ENCODE results near the gene KCTD4.

The KCTD4 gene

GRCh38 chr13:45178349-45179162, 22.3 kb downstream of the KCTD4 start:
- DNase-seq (ENCODE audit: low read depth, low spot score) = no peak

DNA sequence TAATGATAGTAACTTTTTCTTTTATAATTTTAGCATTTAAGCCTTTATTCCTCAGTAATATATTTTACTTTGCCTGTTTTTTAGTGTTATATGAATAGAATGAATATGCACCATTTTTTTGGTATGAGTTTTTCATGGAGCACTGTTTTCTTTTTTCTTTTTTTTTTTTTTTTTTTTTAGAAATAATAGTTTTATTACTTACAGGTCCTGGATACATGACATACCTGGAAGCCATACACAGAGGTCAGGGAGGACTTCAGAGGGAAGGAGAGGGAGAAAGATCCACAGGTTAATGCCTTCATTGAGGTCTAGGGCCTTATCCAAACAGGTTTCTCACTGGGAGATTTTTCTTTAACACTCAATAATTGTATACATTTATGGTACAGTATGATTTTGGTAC, 26.4 kb downstream of the KCTD4 start:
- DNase-seq (ENCODE audit: low read depth, low spot score) = no peak

DNA sequence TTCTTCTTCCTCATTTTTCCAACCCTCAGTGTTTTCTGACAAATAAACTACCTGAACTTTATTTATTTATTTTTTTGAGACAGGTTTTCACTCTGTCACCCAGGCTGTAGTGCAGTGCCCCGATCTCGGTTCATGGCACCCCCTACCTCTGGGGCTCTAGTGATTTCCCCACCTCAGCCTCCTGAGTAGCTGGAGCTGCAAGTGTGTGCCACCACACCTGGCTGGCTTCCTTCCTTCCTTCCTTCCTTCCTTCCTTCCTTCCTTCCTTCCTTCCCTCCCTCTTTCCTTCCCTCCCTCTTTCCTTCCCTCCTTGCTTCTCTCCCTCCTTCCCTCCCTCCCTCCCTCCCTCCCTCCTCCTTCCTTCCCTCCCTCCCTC, 32.3 kb downstream of the KCTD4 start:
- DNase-seq (ENCODE audit: low read depth, low spot score) = no peak

DNA sequence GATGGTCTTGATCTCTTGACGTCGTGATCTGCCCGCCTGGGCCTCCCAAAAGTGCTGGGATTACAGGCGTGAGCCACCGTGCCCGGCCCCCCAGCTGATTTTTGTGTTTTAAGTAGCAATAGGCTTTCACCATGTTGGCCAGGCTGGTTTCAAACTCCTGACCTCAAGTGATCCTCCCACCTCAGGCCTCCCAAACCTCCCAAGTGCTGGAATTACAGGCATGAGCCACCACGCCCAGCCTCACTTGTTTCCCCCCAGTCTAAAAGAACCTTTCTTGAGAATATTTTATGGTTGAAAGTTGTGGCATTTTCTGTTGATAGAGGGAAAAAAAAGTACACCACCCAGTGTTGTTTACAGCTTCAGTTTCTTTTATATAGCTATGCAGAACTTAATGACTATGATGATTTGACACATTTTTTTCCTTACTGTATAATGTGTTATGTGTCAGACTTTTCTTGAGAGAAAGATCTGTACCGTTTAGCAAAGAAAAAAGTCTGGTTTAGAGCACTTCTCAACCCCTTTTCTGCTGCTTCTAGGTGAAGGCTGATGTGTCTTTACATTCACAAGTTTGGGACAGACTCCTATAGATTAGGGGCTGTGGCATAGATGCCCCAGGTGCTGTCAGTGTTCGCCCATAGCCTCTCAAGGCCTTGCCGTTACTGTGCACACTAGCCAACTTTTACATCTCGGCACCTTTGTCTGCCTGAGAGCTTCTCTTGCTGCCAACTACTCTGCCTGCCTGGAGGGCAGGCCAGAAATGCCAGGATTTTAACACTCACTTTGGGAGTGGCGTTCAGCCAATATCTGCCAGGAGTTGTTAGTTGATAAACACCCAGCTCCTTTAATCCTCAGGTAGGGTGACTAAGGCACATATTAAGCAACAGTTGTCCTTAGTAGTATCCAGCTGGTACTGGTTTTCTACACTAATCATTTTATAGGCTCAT, 33.0 kb downstream of the KCTD4 start:
- DNase-seq (ENCODE audit: low read depth, low spot score) = no peak

GRCh38 chr13:45166858-45167257, 34.0 kb downstream of the KCTD4 start:
- DNase-seq (ENCODE audit: low read depth, low spot score) = no peak

DNA sequence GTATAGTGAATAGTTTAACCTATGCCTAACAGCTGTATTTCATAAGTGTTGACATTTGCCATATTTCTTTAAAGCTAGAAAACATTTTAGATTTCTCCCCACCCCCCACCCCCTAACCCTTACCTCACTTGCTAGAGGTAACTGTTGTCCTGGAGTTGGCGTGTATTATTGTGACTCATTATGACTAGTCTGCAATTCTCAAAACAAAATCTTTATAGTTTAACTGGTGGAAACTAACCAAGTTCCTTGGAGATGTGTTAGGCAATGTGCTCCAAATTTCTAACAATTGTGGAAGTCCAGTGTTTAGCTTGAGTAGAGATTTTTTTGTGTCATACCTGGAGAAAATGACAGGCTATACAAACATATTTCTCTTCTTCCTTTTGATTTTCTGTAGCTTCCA, 38.0 kb downstream of the KCTD4 start:
- no peak for DNase-seq (ENCODE audit: low read depth, low spot score)

DNA sequence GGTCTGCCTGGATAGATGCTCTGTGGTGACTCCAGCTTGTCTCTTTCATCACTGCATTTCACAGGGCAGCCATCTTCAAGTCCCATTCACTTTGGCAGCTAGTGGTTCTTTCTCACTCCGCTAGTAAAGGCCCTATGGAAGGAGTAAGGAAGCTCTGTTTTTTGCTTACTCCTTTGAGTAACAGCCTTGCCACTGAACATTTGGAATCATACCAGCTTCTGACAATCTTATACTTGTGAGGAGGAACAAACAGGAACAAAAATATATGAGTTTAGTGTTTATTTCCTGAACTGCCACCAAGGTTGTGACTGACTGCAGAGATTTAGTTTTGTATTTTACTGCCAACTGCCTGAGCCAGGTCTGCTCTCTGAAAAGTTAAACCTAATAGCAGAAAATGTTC, 38.7 kb downstream of the KCTD4 start:
- no peak for DNase-seq (ENCODE audit: low read depth, low spot score)

GRCh38 chr13:45156565-45157361, 44.1 kb downstream of the KCTD4 start:
- DNase-seq (ENCODE audit: low read depth, low spot score) = no peak

DNA sequence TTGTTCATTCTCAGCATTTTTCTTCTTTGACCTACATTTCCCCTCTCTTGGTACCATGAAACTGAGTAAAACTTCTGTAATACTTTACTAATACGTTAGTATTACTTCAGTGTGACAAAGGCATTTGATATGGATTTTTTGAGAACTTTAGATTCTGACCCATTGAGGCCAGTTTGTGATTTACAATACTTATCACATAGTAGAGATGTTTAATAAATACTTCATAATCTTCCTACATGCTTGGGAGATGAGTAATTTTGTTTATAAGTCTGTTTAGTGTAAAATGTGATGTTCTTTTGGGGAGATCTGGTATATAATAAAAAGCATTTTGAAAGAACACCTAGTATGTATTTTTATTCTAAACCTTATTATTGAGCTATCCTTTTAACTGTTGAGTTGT, 50.9 kb downstream of the KCTD4 start:
- DNase-seq (ENCODE audit: low read depth, low spot score) = no peak

GRCh38 chr13:45143346-45143751, 57.5 kb downstream of the KCTD4 start:
- DNase-seq (ENCODE audit: low read depth, low spot score) = no peak

Measured in activated CD4-positive, CD25-positive, alpha-beta regulatory T cell treated with anti-CD3 and anti-CD28 coated beads, Interleukin-2, amount 50 U/mL, for 16 hours (primary cell).